Endometrial microvascular endothelial cells (primary cell): ENCODE data around the gene MYO1D. TPM values are rescaled to one million over a fixed set of nuclear protein-coding genes. Genes with fewer than 3 reads are reported as not detected.
"Not testable (repeated sequence)": the region's sequence is repeated elsewhere in the genome, so short reads cannot be mapped to it uniquely, and the experiment has no call there.

Experiments used
- in situ Hi-C: cut with HindIII; loops from 2 replicates; pipeline ENCODE4 v1.10.0; 2017; ENCODE audit warnings: low sequenced_read_pairs, low pct_unique_long_range_greater_than_20kb; ENCODE audit errors: inconsistent ontology term
- total RNA-seq: library from RNA; depleted of rRNA; stranded (reverse); fragments of >200 nt; gene quantifications from one replicate; pipeline ENCODE4 v1.2.3, GENCODE V29; 2015; ENCODE audit errors: inconsistent ontology term

The MYO1D gene
- total RNA-seq, 1 donor from 2014 or later: 29.8 TPM

DNA sequence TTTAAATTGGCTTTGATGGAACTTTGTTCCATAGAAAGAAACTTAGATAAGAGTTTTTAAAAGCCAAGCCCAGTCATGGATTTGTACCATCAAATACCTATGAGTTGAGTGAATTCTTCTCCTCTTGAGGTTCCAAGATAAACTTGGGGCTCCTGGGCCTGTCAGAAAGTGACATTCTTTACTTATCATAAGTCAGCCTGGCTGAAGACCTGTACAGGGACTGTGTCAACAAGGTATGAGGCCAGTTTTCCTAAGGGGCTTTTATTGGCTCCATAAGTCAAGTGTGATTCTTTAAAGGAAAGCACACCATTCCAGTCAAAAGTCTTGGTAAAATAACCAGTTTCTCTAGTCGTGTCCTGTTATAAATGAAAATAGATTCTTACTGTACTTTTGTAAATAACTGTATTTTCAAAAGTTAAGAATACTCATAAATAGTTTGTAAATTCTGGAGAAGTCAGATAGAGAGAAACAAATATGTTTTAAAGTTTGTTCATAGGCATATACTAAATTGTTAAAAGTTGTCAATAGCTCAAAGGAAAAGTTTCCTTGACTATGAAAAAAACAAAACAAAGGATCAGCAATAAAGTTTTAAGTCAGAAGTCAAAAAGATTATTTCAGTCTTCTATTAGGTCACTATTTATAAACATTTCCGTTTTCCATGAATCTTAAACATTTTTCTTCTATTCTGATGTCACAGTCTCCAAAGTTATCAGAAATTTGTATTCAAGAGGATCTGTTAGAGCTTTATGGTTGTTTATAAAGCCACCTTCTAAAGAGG is 22.5 kb upstream of the MYO1D start:
- in situ Hi-C loops: no loop called here

- in situ Hi-C loops: no loop called here
These were observed 19.8 kb upstream of the MYO1D start for GRCh38 chr17:32896647-32897258.

DNA sequence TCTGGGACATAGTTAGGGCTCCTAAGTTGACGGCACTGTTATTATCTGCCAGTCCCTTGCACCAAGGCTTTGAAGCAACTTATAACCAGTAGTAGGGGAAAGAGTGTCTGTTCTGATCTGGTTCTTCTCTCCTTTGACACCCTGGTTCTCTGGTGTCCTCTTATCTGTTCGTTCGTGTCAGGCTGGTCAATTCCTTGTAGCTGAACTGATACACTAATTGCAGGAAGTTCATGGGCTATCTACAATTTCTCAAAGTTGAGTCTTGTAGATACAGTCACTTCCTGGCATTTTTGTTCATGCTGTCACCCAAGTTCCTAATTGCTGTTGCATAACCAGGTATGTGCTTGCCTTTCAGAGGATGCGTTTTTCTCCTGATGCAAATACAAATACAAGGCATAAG is 17.3 kb upstream of the MYO1D start:
- in situ Hi-C loops: no loop called here

GRCh38 chr17:32887410-32887809 is 10.5 kb upstream of the MYO1D start:
- in situ Hi-C loops: not testable (repeated sequence)

DNA sequence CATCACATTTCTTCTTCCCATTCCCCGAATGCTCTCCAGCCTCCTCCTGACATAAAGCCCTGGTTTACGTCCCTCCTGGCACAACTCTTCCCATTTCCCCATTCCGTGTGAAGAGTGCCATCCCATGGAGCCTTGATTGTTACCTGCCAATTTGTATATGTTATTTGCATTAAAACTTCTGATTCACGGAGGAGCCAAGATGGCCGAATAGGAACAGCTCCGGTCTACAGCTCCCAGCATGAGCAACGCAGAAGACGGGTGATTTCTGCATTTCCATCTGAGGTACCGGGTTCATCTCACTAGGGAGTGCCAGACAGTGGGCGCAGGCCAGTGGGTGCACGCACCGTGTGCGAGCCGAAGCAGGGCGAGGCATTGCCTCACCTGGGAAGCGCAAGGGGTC is 10.0 kb upstream of the MYO1D start:
- in situ Hi-C loops: not testable (repeated sequence)

DNA sequence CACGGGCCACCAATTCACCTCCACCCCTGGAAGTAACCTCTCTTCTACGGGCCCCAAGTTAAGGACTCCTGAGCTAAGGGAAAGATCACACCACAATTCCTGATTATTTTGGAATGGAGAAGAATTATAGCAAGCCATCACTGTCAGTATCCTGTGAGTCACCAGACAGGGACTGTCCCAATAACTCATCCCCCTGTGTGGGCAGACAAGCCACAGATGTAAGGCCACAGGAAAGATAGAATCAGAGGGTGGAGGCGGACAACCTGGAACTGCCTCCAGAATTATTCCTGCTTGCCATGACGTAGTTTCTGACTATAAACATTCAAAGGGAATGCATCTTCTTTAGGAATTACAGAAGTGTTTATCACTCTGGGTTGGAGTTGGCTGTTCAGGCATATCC is 5.8 kb upstream of the MYO1D start:
- in situ Hi-C loops: no loop called here

DNA sequence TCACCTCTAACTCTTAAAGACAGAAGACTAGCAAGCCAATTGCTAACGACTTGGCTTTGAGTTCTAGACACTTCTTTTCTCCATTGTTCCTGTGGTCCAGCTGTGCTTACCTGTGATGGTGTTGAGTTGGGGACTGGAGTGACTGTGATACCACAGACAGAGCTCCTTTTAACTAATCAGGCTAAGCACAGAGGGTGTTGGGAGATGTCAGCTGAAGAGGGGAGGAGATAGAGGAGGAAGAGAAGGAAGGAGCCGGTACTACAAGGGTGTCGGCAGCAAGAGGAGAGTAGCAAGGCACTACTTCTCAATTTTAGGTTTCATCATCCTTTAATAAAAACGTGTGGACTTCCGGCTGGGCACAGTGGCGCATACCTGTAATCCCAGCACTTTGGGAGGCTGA is 5.1 kb upstream of the MYO1D start:
- in situ Hi-C loops: no loop called here

DNA sequence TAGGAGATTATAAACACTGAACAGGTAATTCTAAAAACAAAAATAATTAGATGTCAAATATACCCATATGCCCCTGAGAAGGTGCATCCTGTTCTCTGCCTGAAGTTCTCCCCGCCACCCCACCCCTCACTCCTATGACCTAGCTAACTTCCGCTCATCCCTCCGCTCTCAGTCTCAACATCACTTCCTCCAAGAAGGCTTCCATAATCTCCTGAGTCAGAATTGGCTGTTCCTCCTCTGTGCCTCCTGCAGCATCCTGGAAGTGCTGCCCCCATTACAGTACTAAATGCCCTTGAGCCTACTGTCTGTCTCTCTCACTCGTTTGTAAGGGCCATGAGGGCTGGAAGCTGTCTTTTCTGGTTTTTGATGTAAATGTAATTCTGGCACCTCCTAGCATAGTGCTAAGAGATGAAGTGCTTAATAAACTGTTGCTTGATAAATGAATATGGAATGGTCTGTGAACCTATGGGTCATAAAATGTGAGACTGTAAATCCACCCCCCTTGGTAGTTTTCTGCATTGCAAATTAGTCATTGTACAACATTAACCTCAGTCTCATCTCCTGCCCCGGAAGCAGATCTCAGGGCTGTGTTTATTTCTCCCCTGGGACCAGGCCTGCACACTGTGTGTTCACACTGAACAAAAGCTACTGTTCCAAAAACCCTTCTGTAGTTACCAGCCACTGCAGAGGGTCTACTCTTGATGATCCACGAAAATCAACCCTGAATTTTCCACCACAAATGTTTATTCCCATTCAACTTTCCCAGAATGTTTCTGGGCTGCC is 3.9 kb upstream of the MYO1D start:
- in situ Hi-C loops: no loop called here

- in situ Hi-C loops: no loop called here
These were observed 2.2 kb upstream of the MYO1D start for GRCh38 chr17:32879134-32879533.

DNA sequence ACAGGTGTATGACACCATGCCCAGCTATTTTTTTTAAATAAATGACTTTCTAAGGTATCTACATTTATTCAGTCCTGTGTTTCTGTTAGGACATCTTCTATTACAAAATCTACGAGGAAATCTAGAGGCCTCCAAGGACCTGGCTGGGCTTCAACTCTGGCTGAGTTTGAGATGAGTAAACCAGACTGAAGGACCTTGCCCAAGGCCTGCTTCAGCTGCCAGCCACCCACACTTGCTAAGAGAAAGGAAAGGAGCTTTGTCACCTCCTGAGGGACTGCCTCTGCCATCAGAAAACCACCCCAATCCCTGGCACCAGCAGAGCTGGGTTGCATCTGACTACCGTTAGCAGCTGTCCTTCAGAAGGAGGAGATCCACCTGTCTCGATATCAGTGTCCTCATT is 1.3 kb upstream of the MYO1D start:
- in situ Hi-C loops: no loop called here

DNA sequence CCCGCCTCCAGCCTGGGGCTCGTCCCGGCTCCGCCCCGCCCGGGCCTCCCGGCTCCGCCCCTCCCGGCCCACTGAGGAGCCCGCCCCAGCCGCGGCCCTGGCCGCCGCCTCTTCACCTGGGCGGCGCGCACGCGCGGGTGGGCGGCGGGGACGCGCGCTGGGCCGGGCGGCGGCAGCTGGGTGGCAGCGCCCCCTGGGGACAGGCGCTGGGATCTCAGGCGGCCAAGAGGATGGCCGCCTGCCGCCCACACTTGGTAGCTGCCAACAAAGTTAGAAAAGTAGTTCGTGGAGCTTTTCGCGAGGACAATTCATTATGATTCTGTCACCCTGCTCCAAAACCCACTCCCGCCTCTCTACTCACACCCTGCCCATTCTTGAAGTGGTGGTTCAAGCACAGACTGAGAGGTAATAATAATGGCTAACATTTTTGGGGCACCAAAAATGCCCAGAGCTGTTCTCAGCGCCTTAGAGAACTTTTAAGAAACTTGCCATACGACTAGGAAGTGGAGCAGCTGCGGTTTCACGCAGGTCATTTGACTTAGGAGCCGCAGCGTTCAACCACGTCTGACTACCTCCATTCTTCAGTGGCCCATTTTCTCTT is 340 bp upstream of the MYO1D start:
- in situ Hi-C loops: no loop called here

- in situ Hi-C loops: no loop called here
These were observed 954 bp downstream of the MYO1D start for GRCh38 chr17:32875923-32876416.

- in situ Hi-C loops: no loop called here
These were observed 1.6 kb downstream of the MYO1D start for GRCh38 chr17:32875230-32875917.

- in situ Hi-C loops: no loop called here
These were observed 3.8 kb downstream of the MYO1D start for GRCh38 chr17:32873114-32873513.

DNA sequence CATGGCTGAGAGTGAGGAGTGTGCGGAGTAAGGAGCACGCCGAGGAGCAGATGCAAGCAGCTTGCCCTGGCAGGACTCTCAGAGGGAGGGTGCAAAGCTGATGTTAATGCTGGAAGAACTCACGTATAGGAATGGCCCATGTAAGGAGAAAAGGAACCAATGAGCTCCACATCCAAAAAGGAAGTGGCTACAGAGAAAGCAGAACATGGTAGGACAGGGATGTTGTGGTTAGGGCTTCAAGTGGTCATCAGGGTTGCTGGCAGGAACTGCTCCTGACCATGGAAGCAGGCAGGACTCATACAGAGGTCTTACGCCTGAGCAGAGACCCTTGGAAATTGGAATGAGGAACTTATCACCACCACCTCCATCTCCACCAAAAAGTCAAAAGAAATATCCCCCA is 5.2 kb downstream of the MYO1D start:
- in situ Hi-C loops: no loop called here

DNA sequence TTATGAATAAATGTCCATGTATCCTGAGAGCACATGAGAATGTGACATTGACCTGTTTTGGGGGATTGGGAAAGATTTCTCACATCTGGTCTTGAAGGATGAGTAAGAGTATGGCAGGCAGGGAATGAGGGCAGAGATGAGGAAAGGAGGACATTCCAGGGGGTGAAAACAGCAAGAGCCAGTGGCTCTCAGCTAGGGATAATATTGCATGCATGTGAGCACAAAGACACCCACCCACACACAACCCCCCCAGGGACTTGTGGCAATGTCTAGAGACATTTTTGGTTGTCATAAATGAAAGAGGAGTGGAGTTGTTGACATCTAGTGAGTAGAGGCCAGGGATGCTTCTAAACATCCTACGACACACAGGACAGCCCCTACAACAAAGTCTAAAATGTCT is 6.0 kb downstream of the MYO1D start:
- in situ Hi-C loops: no loop called here

DNA sequence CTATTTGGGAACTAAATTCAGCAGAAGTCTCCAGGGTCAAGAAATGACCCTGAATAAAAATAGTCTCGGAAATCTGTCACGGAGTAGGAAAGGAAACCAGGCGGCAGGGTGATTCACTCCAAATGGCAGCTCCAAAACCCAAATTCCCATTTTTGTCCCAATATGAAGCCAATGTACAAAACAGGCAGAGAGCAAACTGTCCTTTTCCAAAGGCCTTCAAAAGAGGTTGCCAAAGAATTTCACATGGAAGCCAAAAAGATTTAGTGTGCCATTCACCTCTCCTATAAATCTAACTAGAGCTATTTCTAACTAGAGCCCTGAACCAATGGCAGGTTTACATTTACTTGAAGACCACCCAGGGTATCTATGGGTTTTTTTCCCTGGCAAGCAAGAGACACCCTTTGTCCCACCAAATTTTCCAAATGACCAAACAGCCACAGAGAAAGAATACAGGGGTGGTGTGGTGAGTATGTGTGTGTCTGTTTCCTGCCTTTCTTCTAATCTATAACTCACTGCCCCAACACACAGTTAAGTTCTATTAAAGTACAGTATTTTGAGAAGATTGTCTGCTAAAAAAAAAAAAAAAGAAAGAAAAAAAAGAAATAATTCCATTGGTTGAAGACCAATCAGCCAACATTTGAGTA is 6.8 kb downstream of the MYO1D start:
- in situ Hi-C loops: no loop called here

DNA sequence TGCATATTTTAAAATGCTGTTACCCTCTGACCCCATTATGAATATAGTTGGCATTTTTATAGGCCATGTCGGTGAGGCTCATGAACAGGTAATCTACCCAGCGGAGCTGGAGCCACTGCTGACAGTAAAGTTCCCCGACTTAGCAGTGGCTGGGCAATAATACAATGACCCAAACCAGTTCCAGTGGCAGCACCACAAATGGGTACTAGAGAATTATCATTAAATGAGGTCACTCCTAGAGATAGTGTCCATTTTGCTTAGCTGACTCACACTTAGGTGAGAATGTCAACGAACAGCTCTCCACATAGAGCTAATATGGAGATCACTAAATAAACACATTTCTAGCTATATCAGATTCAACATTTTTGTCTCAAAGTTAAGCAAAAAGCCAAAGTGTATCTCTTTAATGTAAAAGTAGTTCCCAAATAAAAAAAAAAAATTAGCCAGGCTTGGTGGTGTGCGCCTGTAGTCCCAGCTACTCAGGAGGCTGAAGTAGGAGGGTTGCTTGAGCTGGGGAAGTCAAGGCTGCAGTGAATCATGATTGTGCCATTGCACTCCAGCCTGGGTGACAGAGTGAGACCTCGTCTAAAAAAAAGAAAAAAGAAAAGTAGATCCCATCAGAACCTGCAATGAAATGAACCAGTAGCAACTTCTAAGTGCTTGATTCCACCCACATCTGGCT is 7.4 kb downstream of the MYO1D start:
- in situ Hi-C loops: no loop called here
